Ishikawa (cell line): Measurements from ENCODE around the gene NRXN3.

Source experiments
- CEBPB ChIP-seq: IDR thresholded peaks from 2 replicates; pipeline ENCODE4 v1.6.1; 2012
- EGR1 ChIP-seq: IDR thresholded peaks from 2 replicates; pipeline ENCODE4 v1.6.1; 2012
- EP300 ChIP-seq: IDR thresholded peaks from 2 replicates; pipeline ENCODE4 v1.6.1; 2012; ENCODE audit warnings: borderline replicate concordance
- NFIC ChIP-seq: IDR thresholded peaks from 2 replicates; pipeline ENCODE4 v1.6.1; 2012
- RAD21 ChIP-seq: IDR thresholded peaks from 2 replicates; pipeline ENCODE4 v1.6.1; 2012; ENCODE audit warnings: low read depth
- TAF1 ChIP-seq: IDR thresholded peaks from 2 replicates; pipeline ENCODE4 v1.6.1; 2012; ENCODE audit warnings: low read depth, mild to moderate bottlenecking
- TCF12 ChIP-seq: IDR thresholded peaks from 2 replicates; pipeline ENCODE4 v1.6.1; 2012; ENCODE audit warnings: low read depth
- ZBTB7A ChIP-seq: IDR thresholded peaks from 2 replicates; pipeline ENCODE4 v1.6.1; 2012; ENCODE audit warnings: low read depth
- TF ChIP-seq, protein P1 (sequence below): IDR thresholded peaks from 2 replicates; pipeline ENCODE4 v1.6.1; 2012; ENCODE audit warnings: low read depth, mild to moderate bottlenecking

- TF ChIP-seq TAF1 (no peak), RAD21 (no peak), TCF12 (no peak), EGR1 (no peak), CEBPB (no peak), EP300 (no peak), NFIC (no peak), ZBTB7A (no peak)
- TF ChIP-seq, protein P1, sequence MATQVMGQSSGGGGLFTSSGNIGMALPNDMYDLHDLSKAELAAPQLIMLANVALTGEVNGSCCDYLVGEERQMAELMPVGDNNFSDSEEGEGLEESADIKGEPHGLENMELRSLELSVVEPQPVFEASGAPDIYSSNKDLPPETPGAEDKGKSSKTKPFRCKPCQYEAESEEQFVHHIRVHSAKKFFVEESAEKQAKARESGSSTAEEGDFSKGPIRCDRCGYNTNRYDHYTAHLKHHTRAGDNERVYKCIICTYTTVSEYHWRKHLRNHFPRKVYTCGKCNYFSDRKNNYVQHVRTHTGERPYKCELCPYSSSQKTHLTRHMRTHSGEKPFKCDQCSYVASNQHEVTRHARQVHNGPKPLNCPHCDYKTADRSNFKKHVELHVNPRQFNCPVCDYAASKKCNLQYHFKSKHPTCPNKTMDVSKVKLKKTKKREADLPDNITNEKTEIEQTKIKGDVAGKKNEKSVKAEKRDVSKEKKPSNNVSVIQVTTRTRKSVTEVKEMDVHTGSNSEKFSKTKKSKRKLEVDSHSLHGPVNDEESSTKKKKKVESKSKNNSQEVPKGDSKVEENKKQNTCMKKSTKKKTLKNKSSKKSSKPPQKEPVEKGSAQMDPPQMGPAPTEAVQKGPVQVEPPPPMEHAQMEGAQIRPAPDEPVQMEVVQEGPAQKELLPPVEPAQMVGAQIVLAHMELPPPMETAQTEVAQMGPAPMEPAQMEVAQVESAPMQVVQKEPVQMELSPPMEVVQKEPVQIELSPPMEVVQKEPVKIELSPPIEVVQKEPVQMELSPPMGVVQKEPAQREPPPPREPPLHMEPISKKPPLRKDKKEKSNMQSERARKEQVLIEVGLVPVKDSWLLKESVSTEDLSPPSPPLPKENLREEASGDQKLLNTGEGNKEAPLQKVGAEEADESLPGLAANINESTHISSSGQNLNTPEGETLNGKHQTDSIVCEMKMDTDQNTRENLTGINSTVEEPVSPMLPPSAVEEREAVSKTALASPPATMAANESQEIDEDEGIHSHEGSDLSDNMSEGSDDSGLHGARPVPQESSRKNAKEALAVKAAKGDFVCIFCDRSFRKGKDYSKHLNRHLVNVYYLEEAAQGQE, result no peak
Observed at GRCh38 chr14:78253986-78254385, 83.8 kb downstream of the NRXN3 start.
